Activated CD8-positive, alpha-beta memory T cell treated with anti-CD3 and anti-CD28 coated beads, Interleukin-2, amount 50 U/mL, for 1 hour (primary cell): ENCODE results near the gene NRF1.
"Not testable (repeated sequence)": the region's sequence is repeated elsewhere in the genome, so short reads cannot be mapped to it uniquely, and the experiment has no call there.

Source experiments
- DNase-seq: peaks from one replicate; pipeline ENCODE4 v3.0.0-alpha.2; 2020; ENCODE audit errors: extremely low read depth

Gene NRF1

GRCh38 chr7:129611246-129612111 is at the start of gene NRF1:
NRF1 (plus strand) TSS chr7:129611720; CDS start chr7:129657352, 45,632 bp downstream.
- peak; percentile 70 for DNase-seq

GRCh38 chr7:129566323-129566722 is 45.2 kb upstream of the NRF1 start:
- DNase-seq, result not testable (repeated sequence)

DNA sequence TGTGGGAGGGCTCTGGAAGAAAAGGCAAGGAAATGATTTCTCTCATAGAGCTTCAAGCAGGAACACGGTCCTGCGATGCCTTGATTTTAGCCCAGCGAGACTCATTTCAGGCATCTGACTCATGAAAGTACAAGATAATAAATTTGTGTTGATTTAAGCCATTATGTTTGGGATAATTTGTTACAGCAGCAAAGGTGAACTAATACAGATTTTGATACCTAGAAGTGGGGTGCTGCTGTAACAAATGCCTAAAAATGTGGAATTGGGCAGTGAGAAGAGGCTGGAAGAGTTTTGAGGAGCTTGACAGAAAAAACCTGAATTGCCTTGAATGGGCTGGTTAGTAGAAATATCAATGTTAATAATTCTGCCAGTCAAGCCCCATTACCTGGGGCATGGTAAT is 44.1 kb upstream of the NRF1 start:
- DNase-seq, result no peak

DNA sequence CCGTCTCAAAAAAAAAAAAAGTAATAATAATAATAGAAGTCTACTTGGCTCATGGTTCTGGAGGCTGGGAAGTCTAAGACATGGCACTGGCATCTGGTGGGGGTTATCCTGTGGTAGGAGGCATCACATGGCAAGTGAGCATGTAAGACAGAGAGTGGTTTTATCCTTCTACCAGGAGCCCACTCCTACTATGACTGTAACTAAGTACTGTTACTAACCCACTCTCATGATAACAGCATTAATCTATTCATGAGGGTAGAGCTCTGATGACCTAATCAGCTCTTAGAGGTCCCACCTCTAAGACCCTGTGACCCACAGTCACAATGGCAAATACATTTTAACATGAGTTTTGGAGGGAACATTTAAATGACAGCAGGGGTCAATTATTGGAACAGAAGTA is 43.3 kb upstream of the NRF1 start:
- no peak for DNase-seq

- no peak for DNase-seq
These were observed 42.2 kb upstream of the NRF1 start for GRCh38 chr7:129569326-129569725.

- no peak for DNase-seq
These were observed 41.7 kb upstream of the NRF1 start for GRCh38 chr7:129569811-129570215.

DNA sequence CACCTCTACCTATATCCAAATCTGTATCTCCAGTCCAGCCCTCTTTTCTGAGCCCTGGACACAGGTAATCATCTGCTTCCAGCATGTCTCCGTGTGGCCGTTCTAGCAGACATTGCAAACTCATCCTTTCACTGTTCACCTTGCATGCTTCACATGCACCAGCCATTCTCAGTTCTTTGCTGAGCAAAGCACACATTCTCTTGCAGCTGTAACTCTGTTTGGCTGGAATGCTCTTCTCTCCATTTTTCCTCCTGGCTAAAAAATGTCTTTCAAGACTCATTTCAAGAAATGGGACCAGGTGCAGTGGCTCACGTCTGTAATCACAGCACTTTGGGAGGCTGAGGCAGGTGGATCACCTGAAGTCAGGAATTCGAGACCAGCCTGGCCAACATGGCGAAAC is 40.3 kb upstream of the NRF1 start:
- DNase-seq, result no peak

DNA sequence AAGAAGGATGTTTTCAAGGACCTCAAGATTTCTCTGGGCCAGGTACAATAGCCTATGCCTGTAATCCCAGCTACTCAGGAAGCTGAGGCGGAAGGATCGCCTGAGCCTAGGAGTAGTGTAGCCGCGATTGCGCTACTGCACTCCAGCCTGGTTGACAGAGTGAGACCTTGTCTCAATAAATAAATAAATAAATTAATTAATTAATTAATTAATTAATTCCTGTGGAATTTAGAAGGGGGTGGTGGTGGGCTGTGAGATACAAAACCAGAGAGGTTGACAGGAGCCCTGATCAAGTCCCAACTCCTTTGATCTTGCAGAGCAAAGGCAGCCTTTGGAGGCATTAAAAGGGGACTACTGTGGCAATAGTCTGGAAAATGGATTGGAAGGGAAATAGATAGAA is 39.3 kb upstream of the NRF1 start:
- no peak for DNase-seq

DNA sequence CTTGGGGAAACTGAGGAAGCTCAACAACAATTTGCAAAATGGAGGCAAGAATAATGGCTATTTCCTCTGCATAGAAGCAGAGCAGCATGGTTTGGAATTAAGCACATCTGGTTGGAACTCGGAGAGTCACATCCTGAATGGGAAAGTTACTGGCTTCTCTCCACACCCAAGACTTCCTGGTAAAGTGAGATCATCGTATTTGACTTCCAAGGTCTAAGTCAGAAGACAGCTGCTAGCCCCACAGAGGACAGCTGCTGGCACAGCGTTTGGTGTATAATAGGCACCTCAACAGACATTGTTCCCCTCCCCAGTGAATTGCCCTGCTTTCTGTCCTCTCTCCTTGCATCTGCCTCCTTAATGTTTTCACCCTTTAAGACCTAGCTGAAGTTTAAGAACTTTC is 37.0 kb upstream of the NRF1 start:
- DNase-seq, result no peak

DNA sequence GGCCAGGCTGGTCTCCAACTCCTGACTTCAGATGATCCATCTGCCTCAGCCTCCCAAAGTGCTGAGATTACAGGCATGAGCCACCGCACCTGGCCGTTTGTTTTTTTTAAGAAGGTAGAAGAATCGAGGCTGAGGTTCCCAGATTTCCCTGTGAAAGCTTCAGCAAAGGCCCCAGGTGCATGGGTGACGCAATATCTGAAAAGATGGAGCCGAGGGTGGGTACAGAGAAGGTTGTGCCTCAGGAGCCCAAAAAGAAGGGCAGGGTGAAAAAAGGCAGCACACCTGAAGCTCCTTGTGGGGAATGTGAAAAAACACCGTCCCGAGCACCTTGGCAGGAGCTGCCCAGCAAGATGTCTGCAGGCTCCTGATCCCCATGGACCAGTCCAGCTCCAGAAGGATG is 35.8 kb upstream of the NRF1 start:
- DNase-seq, result no peak

- DNase-seq, result no peak
These were observed 35.4 kb upstream of the NRF1 start for GRCh38 chr7:129576138-129576537.

DNA sequence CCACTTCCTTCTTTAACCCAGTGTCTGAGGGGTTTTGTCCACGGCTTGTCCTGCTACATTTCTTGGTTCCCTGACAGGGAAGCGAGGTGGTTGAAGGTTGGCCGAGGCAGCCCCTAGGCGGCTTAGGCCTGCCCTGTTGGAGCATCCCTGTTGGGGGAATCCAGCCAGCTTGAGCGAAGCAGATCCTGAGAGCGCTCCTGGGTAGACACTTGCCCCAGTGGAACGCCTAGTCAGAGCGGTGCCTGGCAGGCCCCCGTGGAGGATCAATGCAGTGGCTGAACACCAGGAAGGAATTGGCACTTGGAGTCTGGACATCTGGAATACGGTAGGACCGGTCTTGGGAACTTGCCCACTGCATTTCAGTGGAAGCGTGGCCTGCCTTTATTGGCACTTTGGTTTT is 32.7 kb upstream of the NRF1 start:
- no peak for DNase-seq

GRCh38 chr7:129586179-129586578 is 25.3 kb upstream of the NRF1 start:
- not testable (repeated sequence) for DNase-seq

GRCh38 chr7:129588268-129588667 is 23.3 kb upstream of the NRF1 start:
- no peak for DNase-seq

- DNase-seq, result no peak
These were observed 19.7 kb upstream of the NRF1 start for GRCh38 chr7:129591868-129592267.

GRCh38 chr7:129596386-129596785 is 15.1 kb upstream of the NRF1 start:
- DNase-seq, result not testable (repeated sequence)

DNA sequence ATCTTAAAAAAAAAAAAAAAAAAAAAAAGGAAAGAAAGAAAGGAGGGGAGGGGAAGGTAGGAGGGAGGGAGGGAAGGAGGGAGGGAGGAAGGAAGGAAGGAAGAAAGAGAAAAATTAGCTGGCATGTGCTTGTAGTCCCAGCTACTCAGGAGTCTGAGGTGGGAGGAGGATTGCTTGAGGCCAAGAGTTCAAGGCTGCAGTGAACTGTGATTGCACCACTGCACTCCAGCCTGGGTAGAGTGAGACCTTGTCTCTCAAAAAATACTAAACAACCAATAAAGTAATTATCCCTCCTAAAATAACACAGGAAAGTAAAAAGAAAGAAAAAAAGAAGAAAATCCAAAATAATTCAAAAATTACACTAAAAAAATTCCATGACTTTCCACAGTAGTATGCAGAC is 13.8 kb upstream of the NRF1 start:
- no peak for DNase-seq

DNA sequence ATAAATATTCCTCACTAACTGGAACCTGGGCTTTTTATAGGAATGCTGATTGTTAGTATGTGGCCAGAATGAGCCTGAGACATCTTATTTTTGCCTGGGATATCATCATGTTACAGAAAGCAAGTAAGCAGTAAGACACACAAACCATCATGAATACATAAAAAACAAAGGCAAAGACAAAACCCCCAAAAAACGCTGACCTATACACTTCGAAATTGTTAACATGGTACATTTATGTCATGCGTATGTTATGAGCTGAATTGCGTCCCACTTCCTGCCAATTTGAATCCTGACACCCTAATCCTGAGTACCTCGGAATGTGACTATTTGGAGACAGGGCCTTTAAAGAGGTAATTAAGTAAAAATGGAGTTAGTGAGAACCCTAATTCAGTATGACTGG is 12.3 kb upstream of the NRF1 start:
- no peak for DNase-seq

- DNase-seq, result not testable (repeated sequence)
These were observed 7.9 kb upstream of the NRF1 start for GRCh38 chr7:129603594-129603993.

GRCh38 chr7:129604021-129604420 is 7.5 kb upstream of the NRF1 start:
- not testable (repeated sequence) for DNase-seq

GRCh38 chr7:129604713-129605437 is 6.6 kb upstream of the NRF1 start:
- no peak for DNase-seq

DNA sequence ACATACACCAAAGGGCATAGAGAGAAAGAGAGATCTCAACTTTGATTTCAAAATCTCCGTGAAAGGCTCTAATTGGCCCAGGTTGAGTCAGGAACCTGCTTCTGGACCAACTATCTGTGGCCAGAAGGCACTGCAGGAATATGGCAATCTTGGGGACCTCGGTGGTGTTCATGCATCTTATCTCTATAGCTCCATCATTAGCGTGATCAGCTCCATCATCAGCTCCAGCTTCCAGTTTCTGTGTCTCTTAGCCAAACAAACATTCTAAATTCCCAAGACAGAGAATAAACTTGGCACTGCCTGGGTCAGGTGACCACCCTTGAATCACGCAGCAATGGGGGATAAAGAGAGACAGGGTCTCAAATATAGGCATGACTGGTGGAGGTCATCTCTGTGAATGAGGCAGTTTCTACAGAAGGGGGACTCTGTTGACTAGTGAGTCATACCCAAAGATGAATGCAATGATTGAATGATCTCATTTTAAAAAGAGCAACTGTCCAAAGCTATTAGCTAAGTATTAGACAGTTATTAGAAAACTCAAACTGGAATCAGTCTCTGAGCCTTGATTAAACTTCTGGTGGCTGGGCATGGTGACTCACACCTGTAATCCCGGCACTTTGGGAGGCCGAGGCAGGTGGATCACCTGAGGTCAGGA is 5.4 kb upstream of the NRF1 start:
- DNase-seq, result no peak

GRCh38 chr7:129606803-129607202 is 4.7 kb upstream of the NRF1 start:
- no peak for DNase-seq
